Vagina (tissue), 2 donors: ENCODE measurements around the gene ENPP6.

Source experiments
- POLR2A ChIP-seq, 2 donors: fragments of 450-650 bp; IDR thresholded peaks; one replicate each; pipeline ENCODE4 v1.6.1; 2017; ENCODE audit warnings: antibody characterized with exemption in 2 of 2, mild to moderate bottlenecking in 2 of 2, moderate library complexity in 2 of 2
- POLR2AphosphoS5 ChIP-seq, 2 donors: sonication (generic); formaldehyde crosslinking; IDR thresholded peaks; one replicate each; pipeline ENCODE4 v1.9.0; 2017; ENCODE audit warnings: antibody characterized with exemption in 2 of 2, mild to moderate bottlenecking in 2 of 2, low read depth in 1 of 2; ENCODE audit not compliant: insufficient read depth in 1 of 2
- TF ChIP-seq, protein P1 (sequence below), 3 experiments: fragments of 450-650 bp in 2 of 3; fragments of 200-600 bp in 1 of 3; sonication (generic) in 1 of 3; IDR thresholded peaks; one replicate each; pipeline ENCODE4 v1.5.1; 2017 to 2019; ENCODE audit warnings: antibody characterized with exemption in 3 of 3, mild to moderate bottlenecking in 2 of 3, moderate library complexity in 2 of 3

DNA sequence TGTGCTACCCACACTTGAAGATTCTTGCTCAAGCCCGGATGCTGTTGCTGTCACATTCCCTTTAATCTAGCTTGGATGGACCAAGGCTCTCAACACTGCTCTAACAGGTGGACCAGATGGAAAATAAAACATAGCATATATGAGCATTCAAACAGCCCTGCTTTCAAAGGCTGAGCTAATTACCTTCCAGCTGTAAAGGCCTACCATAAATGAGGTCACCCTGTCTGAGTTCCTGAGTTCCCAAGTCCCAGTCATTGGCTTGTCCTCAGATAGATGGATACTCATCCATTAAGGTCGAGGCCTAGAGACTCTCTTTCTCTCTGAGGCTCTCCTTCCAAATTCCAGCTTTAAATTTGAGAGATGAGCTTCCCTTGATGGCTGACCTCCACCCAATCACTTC is 165.1 kb downstream of the ENPP6 start:
- TF ChIP-seq, protein P1, sequence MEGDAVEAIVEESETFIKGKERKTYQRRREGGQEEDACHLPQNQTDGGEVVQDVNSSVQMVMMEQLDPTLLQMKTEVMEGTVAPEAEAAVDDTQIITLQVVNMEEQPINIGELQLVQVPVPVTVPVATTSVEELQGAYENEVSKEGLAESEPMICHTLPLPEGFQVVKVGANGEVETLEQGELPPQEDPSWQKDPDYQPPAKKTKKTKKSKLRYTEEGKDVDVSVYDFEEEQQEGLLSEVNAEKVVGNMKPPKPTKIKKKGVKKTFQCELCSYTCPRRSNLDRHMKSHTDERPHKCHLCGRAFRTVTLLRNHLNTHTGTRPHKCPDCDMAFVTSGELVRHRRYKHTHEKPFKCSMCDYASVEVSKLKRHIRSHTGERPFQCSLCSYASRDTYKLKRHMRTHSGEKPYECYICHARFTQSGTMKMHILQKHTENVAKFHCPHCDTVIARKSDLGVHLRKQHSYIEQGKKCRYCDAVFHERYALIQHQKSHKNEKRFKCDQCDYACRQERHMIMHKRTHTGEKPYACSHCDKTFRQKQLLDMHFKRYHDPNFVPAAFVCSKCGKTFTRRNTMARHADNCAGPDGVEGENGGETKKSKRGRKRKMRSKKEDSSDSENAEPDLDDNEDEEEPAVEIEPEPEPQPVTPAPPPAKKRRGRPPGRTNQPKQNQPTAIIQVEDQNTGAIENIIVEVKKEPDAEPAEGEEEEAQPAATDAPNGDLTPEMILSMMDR (IDR thresholded peaks at IDR 0.05) = no peak
- TF ChIP-seq POLR2A (IDR thresholded peaks at IDR 0.05) = no peak
- no peak for TF ChIP-seq POLR2AphosphoS5 (IDR thresholded peaks at IDR 0.05; ENCODE audit: insufficient read depth in 1 of 2, low read depth in 1 of 2)
